Neural cell (in vitro differentiated cells): ENCODE data around the gene UCP2. TPM values are rescaled to one million over a fixed set of nuclear protein-coding genes. Genes with fewer than 3 reads are reported as not detected.

Experiments
- H2AFZ ChIP-seq: fragments of 200-600, 300-800 bp; sonication (generic), shearing (Covaris generic); 2 replicates; pipeline ENCODE4 v1.6.0; 2014; ENCODE audit warnings: low read depth, mild to moderate bottlenecking, antibody characterized with exemption, low read length, moderate library complexity
- H3F3A ChIP-seq: fragments of 200-600 bp; shearing (Covaris generic); 2 replicates; pipeline ENCODE4 v1.6.1; 2016; ENCODE audit warnings: mild to moderate bottlenecking, moderate library complexity, mixed read lengths, antibody characterized with exemption, low read length; ENCODE audit not compliant: insufficient read depth, poor library complexity, severe bottlenecking
- H3K27ac ChIP-seq: fragments of 200-600, 300-800 bp; sonication (generic), shearing (Covaris generic); 2 replicates; pipeline ENCODE4 v1.5.1; 2014; ENCODE audit warnings: mild to moderate bottlenecking, low read length, moderate library complexity
- H3K27me3 ChIP-seq: fragments of 300-800, 200-600 bp; sonication (generic), shearing (Covaris generic); 2 replicates; pipeline ENCODE4 v1.6.0; 2014; ENCODE audit warnings: mild to moderate bottlenecking, low read depth, low read length, moderate library complexity; ENCODE audit not compliant: insufficient read depth
- H3K36me3 ChIP-seq: fragments of 300-800, 200-600 bp; sonication (generic), shearing (Covaris generic); 2 replicates; pipeline ENCODE4 v1.5.1; 2014; ENCODE audit warnings: mild to moderate bottlenecking, antibody characterized with exemption, low read length, moderate library complexity; ENCODE audit not compliant: insufficient read depth
- H3K4me2 ChIP-seq: fragments of 300-800, 200-600 bp; sonication (generic), shearing (Covaris generic); 2 replicates; pipeline ENCODE4 v1.6.0; 2014; ENCODE audit warnings: mild to moderate bottlenecking, low read length
- H3K4me3 ChIP-seq: fragments of 300-800, 200-600 bp; sonication (generic), shearing (Covaris generic); 2 replicates; pipeline ENCODE4 v1.5.1; 2014; ENCODE audit warnings: mild to moderate bottlenecking, low read length, moderate library complexity
- H3K79me2 ChIP-seq: fragments of 200-600 bp; shearing (Covaris generic); replicated peaks from 2 replicates; pipeline ENCODE4 v1.6.0; 2014; ENCODE audit warnings: mild to moderate bottlenecking, low read length, moderate library complexity; ENCODE audit not compliant: insufficient read depth
- H3K9ac ChIP-seq: fragments of 300-800, 200-600 bp; sonication (generic), shearing (Covaris generic); 2 replicates; pipeline ENCODE4 v1.6.1; 2016; ENCODE audit warnings: mild to moderate bottlenecking, low read length, mixed read lengths
- H3K9me2 ChIP-seq: fragments of 200-600 bp; shearing (Covaris generic); 2 replicates; pipeline ENCODE4 v1.6.1; 2016; ENCODE audit warnings: mild to moderate bottlenecking, low read length, mixed read lengths; ENCODE audit not compliant: insufficient read depth
- H3K9me3 ChIP-seq: fragments of 200-600, 300-800 bp; sonication (generic), shearing (Covaris generic); 2 replicates; pipeline ENCODE4 v1.6.1; 2016; ENCODE audit warnings: mild to moderate bottlenecking, mixed run types, low read length, moderate library complexity, mixed read lengths
- H4K20me1 ChIP-seq: fragments of 200-600 bp; shearing (Covaris generic); 2 replicates; pipeline ENCODE4 v1.6.1; 2016; ENCODE audit warnings: mild to moderate bottlenecking, mixed run types; ENCODE audit not compliant: insufficient read depth
- EP300 ChIP-seq: fragments of 450-650 bp; conservative IDR thresholded peaks from 2 replicates; pipeline ENCODE4 v1.6.1; 2014; ENCODE audit warnings: antibody characterized with exemption, mild to moderate bottlenecking, moderate library complexity; ENCODE audit not compliant: poor library complexity, severe bottlenecking
- EZH2 ChIP-seq: fragments of 200-600, 300-800 bp; shearing (Covaris generic), sonication (generic); IDR thresholded peaks from 2 replicates; pipeline ENCODE4 v1.6.1; 2014; ENCODE audit warnings: antibody characterized with exemption, low read length, borderline replicate concordance, mild to moderate bottlenecking; ENCODE audit not compliant: insufficient read depth, poor library complexity, severe bottlenecking
- MXI1 ChIP-seq: fragments of 450-650 bp; conservative IDR thresholded peaks from 2 replicates; pipeline ENCODE4 v1.6.1; 2014; ENCODE audit warnings: antibody characterized with exemption, mild to moderate bottlenecking; ENCODE audit not compliant: poor library complexity, severe bottlenecking
- POLR2AphosphoS5 ChIP-seq: IDR thresholded peaks from 2 replicates; pipeline ENCODE4 v1.6.1; 2012
- RAD21 ChIP-seq: fragments of 450-650 bp; conservative IDR thresholded peaks from 2 replicates; pipeline ENCODE4 v1.6.1; 2014; ENCODE audit warnings: antibody characterized with exemption, mild to moderate bottlenecking, moderate library complexity
- REST ChIP-seq: IDR thresholded peaks from 2 replicates; pipeline ENCODE4 v1.6.1; 2012; ENCODE audit warnings: borderline replicate concordance
- SMC3 ChIP-seq: fragments of 450-650 bp; conservative IDR thresholded peaks from 2 replicates; pipeline ENCODE4 v1.6.1; 2014; ENCODE audit warnings: antibody characterized with exemption, mild to moderate bottlenecking, moderate library complexity; ENCODE audit not compliant: poor library complexity
- TAF1 ChIP-seq: IDR thresholded peaks from 2 replicates; pipeline ENCODE4 v1.6.1; 2012; ENCODE audit warnings: low read depth
- polyA plus RNA-seq: library from polyadenylated mRNA; depleted of rRNA; stranded (reverse); fragments of >200 nt; gene quantifications from 2 replicates; pipeline ENCODE4 v1.2.3, GENCODE V29; 2014
- TF ChIP-seq, protein P1 (sequence below): fragments of 450-650 bp; IDR thresholded peaks from 2 replicates; pipeline ENCODE4 v1.5.1; 2014; ENCODE audit warnings: antibody characterized with exemption, mild to moderate bottlenecking, moderate library complexity; ENCODE audit not compliant: poor library complexity, severe bottlenecking

UCP2 gene
- polyA plus RNA-seq, 1 donor from 2014 or later: not detected

DNA sequence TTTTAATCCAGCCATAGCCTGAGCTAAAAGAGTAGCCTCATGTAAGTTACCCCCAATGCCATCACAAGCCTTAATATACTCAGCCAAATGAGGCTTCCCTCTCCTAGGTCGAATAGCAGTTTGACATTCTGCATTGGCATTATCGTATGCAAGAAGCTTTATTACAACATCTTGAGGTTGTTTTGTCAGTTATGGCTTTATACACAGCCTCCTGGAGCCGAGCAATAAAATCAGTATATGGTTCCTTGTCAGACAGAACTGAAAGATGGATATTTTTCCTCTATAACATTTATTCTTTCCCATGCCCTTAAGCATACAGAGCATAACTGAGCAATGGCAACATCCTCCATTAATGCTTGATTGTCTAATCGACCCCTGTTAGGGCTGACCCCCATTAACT, 37.2 kb downstream of the UCP2 start:
- H4K20me1 ChIP-seq: no peaks in the 10 kb centered on the region
- H3K9ac ChIP-seq: no peak overlapping the region
- H3K9me3 ChIP-seq: no peaks in the 10 kb centered on the region
- no peak overlapping the region for H3K27ac ChIP-seq
- no peak overlapping the region for H3K4me2 ChIP-seq
- no peaks in the 10 kb centered on the region for H3K27me3 ChIP-seq
- H2AFZ ChIP-seq: no peak overlapping the region
- H3K4me3 ChIP-seq: no peak overlapping the region
- no peaks in the 10 kb centered on the region for H3K9me2 ChIP-seq
- no peaks in the 10 kb centered on the region for H3F3A ChIP-seq
- H3K79me2 ChIP-seq: no peaks in the 10 kb centered on the region
- peaks cover 4% of the 10 kb centered on the region for H3K36me3 ChIP-seq
- TF ChIP-seq EZH2: no peak
- TF ChIP-seq POLR2AphosphoS5: no peak
- TF ChIP-seq SMC3: no peak
- no peak for TF ChIP-seq EP300
- TF ChIP-seq RAD21: no peak
- TF ChIP-seq MXI1: no peak
- TF ChIP-seq TAF1: no peak
- no peak for TF ChIP-seq REST
- TF ChIP-seq, protein P1, sequence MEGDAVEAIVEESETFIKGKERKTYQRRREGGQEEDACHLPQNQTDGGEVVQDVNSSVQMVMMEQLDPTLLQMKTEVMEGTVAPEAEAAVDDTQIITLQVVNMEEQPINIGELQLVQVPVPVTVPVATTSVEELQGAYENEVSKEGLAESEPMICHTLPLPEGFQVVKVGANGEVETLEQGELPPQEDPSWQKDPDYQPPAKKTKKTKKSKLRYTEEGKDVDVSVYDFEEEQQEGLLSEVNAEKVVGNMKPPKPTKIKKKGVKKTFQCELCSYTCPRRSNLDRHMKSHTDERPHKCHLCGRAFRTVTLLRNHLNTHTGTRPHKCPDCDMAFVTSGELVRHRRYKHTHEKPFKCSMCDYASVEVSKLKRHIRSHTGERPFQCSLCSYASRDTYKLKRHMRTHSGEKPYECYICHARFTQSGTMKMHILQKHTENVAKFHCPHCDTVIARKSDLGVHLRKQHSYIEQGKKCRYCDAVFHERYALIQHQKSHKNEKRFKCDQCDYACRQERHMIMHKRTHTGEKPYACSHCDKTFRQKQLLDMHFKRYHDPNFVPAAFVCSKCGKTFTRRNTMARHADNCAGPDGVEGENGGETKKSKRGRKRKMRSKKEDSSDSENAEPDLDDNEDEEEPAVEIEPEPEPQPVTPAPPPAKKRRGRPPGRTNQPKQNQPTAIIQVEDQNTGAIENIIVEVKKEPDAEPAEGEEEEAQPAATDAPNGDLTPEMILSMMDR: no peak

DNA sequence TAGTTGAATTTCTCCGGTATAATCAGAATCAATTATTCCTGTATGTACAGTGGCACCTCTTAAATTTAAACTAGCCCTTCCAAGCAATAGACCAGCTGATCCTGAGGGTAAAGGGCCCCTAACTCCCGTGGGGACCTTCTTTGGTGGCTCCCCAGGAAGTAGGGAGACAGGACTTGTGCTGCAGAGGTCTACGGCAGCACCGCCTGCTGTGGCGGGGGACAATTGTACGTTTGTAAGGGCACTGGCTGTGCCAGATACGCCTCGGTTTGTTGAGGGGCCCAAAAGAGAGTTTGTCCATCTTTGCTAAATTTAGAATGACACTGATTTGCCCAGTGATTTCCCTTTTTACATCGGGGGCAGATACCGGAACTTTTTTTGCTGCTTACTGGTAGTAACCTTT, 37.7 kb downstream of the UCP2 start:
- Histone ChIP-seq H3K36me3 (peaks cover 4% of the 10 kb centered on the region), H3K4me2 (no peak overlapping the region), H3K27me3 (no peaks in the 10 kb centered on the region), H3K79me2 (no peaks in the 10 kb centered on the region), H3F3A (no peaks in the 10 kb centered on the region), H3K9me2 (no peaks in the 10 kb centered on the region), H3K9me3 (no peaks in the 10 kb centered on the region), H3K4me3 (no peak overlapping the region), H3K27ac (no peak overlapping the region), H3K9ac (no peak overlapping the region), H4K20me1 (no peaks in the 10 kb centered on the region), H2AFZ (no peak overlapping the region)
- TF ChIP-seq SMC3 (no peak), EZH2 (no peak), POLR2AphosphoS5 (no peak), MXI1 (no peak), TAF1 (no peak), EP300 (no peak), RAD21 (no peak), REST (no peak)
- TF ChIP-seq, protein P1: no peak
